HepG2 (cell line): ENCODE data around the gene SLC17A8. TPM values are rescaled to one million over a fixed set of nuclear protein-coding genes. Genes with fewer than 3 reads are reported as not detected.

Source experiments
- ATAC-seq: fragments of 200-7000 bp; cut with Tn5 transposase; 3 replicates; pipeline ENCODE4 v1.9.1; 2020; ENCODE audit warnings: mild to moderate bottlenecking, moderate library complexity
- BruUV-seq: library from RNA; stranded (reverse); fragments of 400-500 nt; replicated peaks from 2 replicates; lab custom pipeline; 2021; lab: Mats Ljungman, UMichigan
- CTCF ChIA-PET: fragments of 300-600 bp; formaldehyde crosslinking; extraction: SDS; loops from one replicate; lab custom pipeline; 2021; ENCODE audit warnings: low total read pairs, inconsistent platforms, low intra/inter-chr PET ratio; lab: Yijun Ruan, JAX
- POLR2A ChIA-PET: fragments of 350-600 bp; sonication (Branson Sonifier 250); formaldehyde crosslinking; loops from one replicate; lab custom pipeline; 2020; ENCODE audit warnings: antibody characterized with exemption, inconsistent platforms; lab: Yijun Ruan, JAX
- DNase-seq: peaks from one replicate; pipeline ENCODE4 v3.0.0-alpha.2; 2015; ENCODE audit warnings: low spot score
- FAIRE-seq: peaks from 3 replicates; lab custom pipeline; 2011; peaks lifted over from hg19 to GRCh38; lab: Jason Lieb, UNC
- H2AFZ ChIP-seq: one replicate; pipeline ENCODE4 v1.6.1; 2011; ENCODE audit warnings: low read length, inconsistent platforms
- H3K27ac ChIP-seq: fragments of 300-600 bp; 3 replicates; pipeline ENCODE4 v1.8.0; 2011; ENCODE audit warnings: mixed run types, mild to moderate bottlenecking, mixed read lengths, low read length, inconsistent platforms; ENCODE audit not compliant: insufficient read depth; ENCODE audit errors: extremely low read length
- H3K27me3 ChIP-seq, 2 experiments: fragments of 200-600 bp in 1 of 2; 2 replicates in 1 of 2; 3 replicates in 1 of 2; pipeline versions ENCODE4 v1.6.0 to v1.8.0; 2011; ENCODE audit warnings: low read length in 2 of 2, mild to moderate bottlenecking in 2 of 2, moderate library complexity in 2 of 2, inconsistent platforms in 1 of 2; ENCODE audit not compliant: insufficient read depth in 2 of 2, control insufficient read depth in 1 of 2
- H3K36me3 ChIP-seq, 2 experiments: fragments of 200-600 bp in 1 of 2; replicated peaks in 1 of 2; 2 replicates in 1 of 2; 3 replicates in 1 of 2; pipeline versions ENCODE4 v1.5.1 to v1.8.0; 2011; ENCODE audit warnings: low read length in 2 of 2, inconsistent platforms in 1 of 2; ENCODE audit not compliant: insufficient read depth in 2 of 2, control insufficient read depth in 1 of 2
- H3K4me1 ChIP-seq: 2 replicates; pipeline ENCODE4 v1.5.1; 2012; ENCODE audit warnings: low read length, inconsistent platforms; ENCODE audit not compliant: insufficient read depth
- H3K4me2 ChIP-seq: 2 replicates; pipeline ENCODE4 v1.6.0; 2011; ENCODE audit warnings: low read depth, low read length, inconsistent platforms
- H3K4me3 ChIP-seq, 3 experiments: fragments of 200-600 bp in 1 of 3; sonication (generic), shearing (Covaris generic) in 1 of 3; replicated peaks in 1 of 3; 2 replicates each; pipeline ENCODE4 v1.5.1; 2011 to 2016; ENCODE audit warnings: low read length in 3 of 3, inconsistent platforms in 2 of 3, low read depth in 2 of 3, mild to moderate bottlenecking in 2 of 3, control low read depth in 1 of 3, mixed read lengths in 1 of 3; ENCODE audit not compliant: insufficient read depth in 1 of 3
- H3K79me2 ChIP-seq: one replicate; pipeline ENCODE4 v1.6.1; 2011; ENCODE audit warnings: low read length, inconsistent platforms; ENCODE audit not compliant: insufficient read depth
- H3K9ac ChIP-seq: 2 replicates; pipeline ENCODE4 v1.6.0; 2011; ENCODE audit warnings: mild to moderate bottlenecking, low read depth, low read length, inconsistent platforms; ENCODE audit not compliant: insufficient read depth
- H3K9me3 ChIP-seq: 2 replicates; pipeline ENCODE4 v1.5.1; 2012; ENCODE audit warnings: mild to moderate bottlenecking, low read length
- H4K20me1 ChIP-seq: 2 replicates; pipeline ENCODE4 v1.6.0; 2011; ENCODE audit warnings: inconsistent platforms, mild to moderate bottlenecking, low read length, moderate library complexity; ENCODE audit not compliant: insufficient read depth
- ARID2 ChIP-seq: sonication (generic); formaldehyde crosslinking; IDR thresholded peaks from 2 replicates; pipeline ENCODE4 v1.8.1; 2022; ENCODE audit warnings: mild to moderate bottlenecking, missing genetic modification reagents, borderline replicate concordance
- HIVEP1 ChIP-seq: sonication (generic); formaldehyde crosslinking; IDR thresholded peaks from 2 replicates; pipeline ENCODE4 v1.4.0; 2020; ENCODE audit warnings: mild to moderate bottlenecking, missing genetic modification reagents
- MIXL1 ChIP-seq: IDR thresholded peaks from 2 replicates; pipeline ENCODE4 v1.6.1; 2016
- NR2F2 ChIP-seq: IDR thresholded peaks from 2 replicates; pipeline ENCODE4 v1.6.1; 2012; ENCODE audit warnings: low read depth, inconsistent platforms, borderline replicate concordance
- PAX8 ChIP-seq: sonication (generic); formaldehyde crosslinking; IDR thresholded peaks from 2 replicates; pipeline ENCODE4 v1.8.0; 2022; ENCODE audit warnings: mild to moderate bottlenecking, missing genetic modification reagents, borderline replicate concordance
- RORA ChIP-seq: sonication (generic); formaldehyde crosslinking; IDR thresholded peaks from 2 replicates; pipeline ENCODE4 v1.5.0; 2020; ENCODE audit warnings: mild to moderate bottlenecking, missing genetic modification reagents, moderate library complexity
- SOX6 ChIP-seq, 2 experiments: fragments of 450-650 bp in 1 of 2; sonication (generic) in 1 of 2; formaldehyde crosslinking in 1 of 2; IDR thresholded peaks; 2 replicates each; pipeline versions ENCODE4 v1.4.0 to v1.6.1; 2017 to 2020; ENCODE audit warnings: antibody characterized with exemption in 1 of 2, mild to moderate bottlenecking in 1 of 2, missing genetic modification reagents in 1 of 2
- ZNF367 ChIP-seq: sonication (generic); formaldehyde crosslinking; IDR thresholded peaks from 2 replicates; pipeline ENCODE4 v1.4.0; 2020; ENCODE audit warnings: missing genetic modification reagents, borderline replicate concordance
- ZNF558 ChIP-seq: sonication (generic); formaldehyde crosslinking; IDR thresholded peaks from 2 replicates; pipeline ENCODE4 v1.9.0; 2022; ENCODE audit warnings: mild to moderate bottlenecking, missing genetic modification reagents, borderline replicate concordance
- ZNF724P ChIP-seq: sonication (generic); formaldehyde crosslinking; IDR thresholded peaks from 2 replicates; pipeline ENCODE4 v1.8.0; 2022; ENCODE audit warnings: missing genetic modification reagents, borderline replicate concordance
- ZSCAN21 ChIP-seq: sonication (generic); formaldehyde crosslinking; IDR thresholded peaks from 2 replicates; pipeline ENCODE4 v1.8.0; 2022; ENCODE audit warnings: mild to moderate bottlenecking, missing genetic modification reagents, moderate library complexity, borderline replicate concordance
- in situ Hi-C: cut with HindIII; loops from 2 replicates; pipeline ENCODE4 v1.10.0; 2017; ENCODE audit warnings: low pct_unique_long_range_greater_than_20kb; ENCODE audit not compliant: extremely low pct_ligation_motif_present
- intact Hi-C: fragments of 100-400 bp; cut with micrococcal nuclease; formaldehyde crosslinking; loops from one replicate; pipeline ENCODE4 v1.10.0; 2022; ENCODE audit not compliant: unreplicated experiment
- polyA plus RNA-seq, 8 experiments: library from polyadenylated mRNA; depleted of rRNA in 3 of 8; stranded (reverse) in 7 of 8; unstranded in 1 of 8; fragments of >200 nt; fragmentation: Illumina TruSeq in 4 of 8; extraction: Trizol in 4 of 8; gene quantifications; 2 replicates each; pipeline versions ENCODE4 v1.2.1 to v1.2.3, GENCODE V29; 2011 to 2016; ENCODE audit warnings: low read depth in 4 of 8, missing spikeins in 1 of 8, mixed read lengths in 1 of 8; ENCODE audit not compliant: insufficient read depth in 1 of 8
- total RNA-seq, 5 experiments: library from RNA; depleted of rRNA; stranded (reverse); fragments of >200 nt; fragmentation: Illumina TruSeq; extraction: Trizol; gene quantifications; 2 replicates each; pipeline ENCODE4 v1.2.3, GENCODE V29; 2016; ENCODE audit warnings: low read depth in 1 of 5
- TF ChIP-seq, protein P1 (sequence below): sonication (generic); formaldehyde crosslinking; IDR thresholded peaks from 2 replicates; pipeline ENCODE4 v1.5.0; 2020; ENCODE audit warnings: mild to moderate bottlenecking, missing genetic modification reagents
- TF ChIP-seq, protein P2 (sequence below): sonication (generic); formaldehyde crosslinking; IDR thresholded peaks from 2 replicates; pipeline ENCODE4 v1.5.0; 2020; ENCODE audit warnings: missing genetic modification reagents, mild to moderate bottlenecking, borderline replicate concordance
- TF ChIP-seq, protein P3 (sequence below): sonication (generic); formaldehyde crosslinking; IDR thresholded peaks from 2 replicates; pipeline ENCODE4 v1.4.0; 2020; ENCODE audit warnings: missing genetic modification reagents, borderline replicate concordance

Gene SLC17A8
- total and polyA plus RNA-seq, 2 of the 13 experiments (the other 11 are each of a cell fraction or from before 2014, with no cell fraction given), result 0.07 to 0.15 TPM

DNA sequence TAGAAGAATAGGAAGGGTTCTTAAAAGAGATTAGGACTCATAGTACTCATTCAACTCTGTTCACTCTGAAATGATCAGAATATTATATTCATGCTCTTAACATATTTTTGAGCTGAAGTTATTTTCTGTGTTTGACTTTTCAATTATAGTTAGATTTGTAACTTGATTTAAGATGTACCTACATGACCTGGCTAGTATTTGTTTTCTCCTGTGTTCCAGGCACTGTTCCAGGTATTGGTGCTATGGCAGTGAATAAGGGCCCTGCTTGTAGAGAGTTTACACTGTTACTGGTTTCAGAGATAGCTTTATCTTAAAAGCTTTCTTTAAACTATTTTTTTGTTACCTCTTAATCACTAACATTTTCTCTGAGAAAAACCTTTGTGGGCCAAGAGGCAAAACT, 19.1 kb upstream of the SLC17A8 start:
- ChIA-PET POLR2A (no interaction called here), CTCF (no interaction called here)
- Histone ChIP-seq H3K4me1 (no peaks in the 10 kb centered on the region), H3K79me2 (no peaks in the 10 kb centered on the region), H3K9ac (no peak overlapping the region), H3K27me3 (no peaks in the 10 kb centered on the region), H4K20me1 (no peaks in the 10 kb centered on the region), H3K36me3 (peaks cover 1 to 40% of the 10 kb centered on the region in 2 experiments; a peak in 4 of 5 replicates), H3K4me3 (no peak overlapping the region), H3K27ac (no peak overlapping the region), H2AFZ (no peak overlapping the region), H3K9me3 (no peaks in the 10 kb centered on the region), H3K4me2 (no peak overlapping the region)
- no TSS peak for BruUV-seq
- no peak for ATAC-seq
- TF ChIP-seq ZSCAN21 (CRISPR knock-in tag), result no peak
- no peak for TF ChIP-seq ZNF367 (CRISPR knock-in tag)
- TF ChIP-seq SOX6 (IDR thresholded peaks at IDR 0.05), result no peak
- no peak for TF ChIP-seq SOX6 (CRISPR knock-in tag; IDR thresholded peaks at IDR 0.05)
- TF ChIP-seq, protein P1, sequence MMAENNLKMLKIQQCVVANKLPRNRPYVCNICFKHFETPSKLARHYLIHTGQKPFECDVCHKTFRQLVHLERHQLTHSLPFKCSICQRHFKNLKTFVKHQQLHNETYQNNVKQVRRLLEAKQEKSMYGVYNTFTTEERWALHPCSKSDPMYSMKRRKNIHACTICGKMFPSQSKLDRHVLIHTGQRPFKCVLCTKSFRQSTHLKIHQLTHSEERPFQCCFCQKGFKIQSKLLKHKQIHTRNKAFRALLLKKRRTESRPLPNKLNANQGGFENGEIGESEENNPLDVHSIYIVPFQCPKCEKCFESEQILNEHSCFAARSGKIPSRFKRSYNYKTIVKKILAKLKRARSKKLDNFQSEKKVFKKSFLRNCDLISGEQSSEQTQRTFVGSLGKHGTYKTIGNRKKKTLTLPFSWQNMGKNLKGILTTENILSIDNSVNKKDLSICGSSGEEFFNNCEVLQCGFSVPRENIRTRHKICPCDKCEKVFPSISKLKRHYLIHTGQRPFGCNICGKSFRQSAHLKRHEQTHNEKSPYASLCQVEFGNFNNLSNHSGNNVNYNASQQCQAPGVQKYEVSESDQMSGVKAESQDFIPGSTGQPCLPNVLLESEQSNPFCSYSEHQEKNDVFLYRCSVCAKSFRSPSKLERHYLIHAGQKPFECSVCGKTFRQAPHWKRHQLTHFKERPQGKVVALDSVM, result no peak
- TF ChIP-seq NR2F2, result no peak
- TF ChIP-seq HIVEP1, result no peak
- FAIRE-seq, result no peak
- intact Hi-C loops (no loop called here), in situ Hi-C loops (no loop called here)
- DNase-seq, result no peak

DNA sequence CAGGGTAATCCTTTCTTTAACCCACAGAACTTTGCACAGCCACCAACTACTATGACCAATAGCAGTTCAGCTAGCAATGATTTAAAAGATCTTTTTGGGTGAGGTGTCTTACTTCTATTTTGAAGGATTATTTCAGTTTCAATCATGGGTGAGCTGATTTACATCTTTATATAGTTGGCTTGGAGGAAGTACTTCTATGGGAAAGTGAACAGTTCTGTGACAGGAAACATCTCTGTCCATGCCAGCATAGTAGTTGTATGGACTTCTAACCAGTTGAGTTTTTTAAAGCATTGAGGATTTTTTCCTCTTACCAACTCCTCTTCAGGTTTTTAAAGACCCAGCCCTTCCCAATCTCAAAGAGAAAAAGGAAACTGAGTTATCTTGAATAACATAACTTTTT, 17.8 kb upstream of the SLC17A8 start:
- H3K9me3 ChIP-seq, result no peaks in the 10 kb centered on the region
- H2AFZ ChIP-seq, result no peak overlapping the region
- H3K27me3 ChIP-seq, result no peaks in the 10 kb centered on the region
- H3K4me1 ChIP-seq, result no peaks in the 10 kb centered on the region
- no peak for DNase-seq
- peaks cover 1 to 40% of the 10 kb centered on the region in 2 experiments; a peak in 4 of 5 replicates for H3K36me3 ChIP-seq
- H3K79me2 ChIP-seq, result no peaks in the 10 kb centered on the region
- no TSS peak for BruUV-seq
- H3K4me3 ChIP-seq, result no peak overlapping the region
- CTCF ChIA-PET, result no interaction called here
- H4K20me1 ChIP-seq, result no peaks in the 10 kb centered on the region
- no peak overlapping the region for H3K27ac ChIP-seq
- in situ Hi-C loops (no loop called here), intact Hi-C loops (no loop called here)
- no peak overlapping the region for H3K4me2 ChIP-seq
- TF ChIP-seq ZNF558 (CRISPR knock-in tag) (no peak), PAX8 (CRISPR knock-in tag) (no peak), RORA (CRISPR knock-in tag) (no peak), MIXL1 (CRISPR knock-in tag) (no peak), ZNF724P (CRISPR knock-in tag) (no peak), ARID2 (CRISPR knock-in tag) (no peak)
- TF ChIP-seq, protein P2, sequence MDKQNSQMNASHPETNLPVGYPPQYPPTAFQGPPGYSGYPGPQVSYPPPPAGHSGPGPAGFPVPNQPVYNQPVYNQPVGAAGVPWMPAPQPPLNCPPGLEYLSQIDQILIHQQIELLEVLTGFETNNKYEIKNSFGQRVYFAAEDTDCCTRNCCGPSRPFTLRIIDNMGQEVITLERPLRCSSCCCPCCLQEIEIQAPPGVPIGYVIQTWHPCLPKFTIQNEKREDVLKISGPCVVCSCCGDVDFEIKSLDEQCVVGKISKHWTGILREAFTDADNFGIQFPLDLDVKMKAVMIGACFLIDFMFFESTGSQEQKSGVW (CRISPR knock-in tag), result no peak
- TF ChIP-seq, protein P3, sequence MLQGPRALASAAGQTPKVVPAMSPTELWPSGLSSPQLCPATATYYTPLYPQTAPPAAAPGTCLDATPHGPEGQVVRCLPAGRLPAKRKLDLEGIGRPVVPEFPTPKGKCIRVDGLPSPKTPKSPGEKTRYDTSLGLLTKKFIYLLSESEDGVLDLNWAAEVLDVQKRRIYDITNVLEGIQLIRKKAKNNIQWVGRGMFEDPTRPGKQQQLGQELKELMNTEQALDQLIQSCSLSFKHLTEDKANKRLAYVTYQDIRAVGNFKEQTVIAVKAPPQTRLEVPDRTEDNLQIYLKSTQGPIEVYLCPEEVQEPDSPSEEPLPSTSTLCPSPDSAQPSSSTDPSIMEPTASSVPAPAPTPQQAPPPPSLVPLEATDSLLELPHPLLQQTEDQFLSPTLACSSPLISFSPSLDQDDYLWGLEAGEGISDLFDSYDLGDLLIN (CRISPR knock-in tag), result no peak
- TF ChIP-seq, all 625 proteins: peak for 0
- no peak overlapping the region for H3K9ac ChIP-seq
- FAIRE-seq (no peak), ATAC-seq (no peak)
- POLR2A ChIA-PET, result no interaction called here
